Neural progenitor cell (in vitro differentiated cells): Measurements from ENCODE around the gene PCNX3. TPM values are rescaled to one million over a fixed set of nuclear protein-coding genes. Genes with fewer than 3 reads are reported as not detected.

ENCODE experiments used
- DNase-seq: peaks from one replicate; pipeline ENCODE4 v3.0.0-alpha.2; 2016; ENCODE audit warnings: low spot score
- H2AFZ ChIP-seq: fragments of 200-600 bp; sonication (generic); replicated peaks from 2 replicates; pipeline ENCODE4 v1.6.1; 2016; ENCODE audit warnings: antibody characterized with exemption
- H3F3A ChIP-seq: fragments of 200-600 bp; sonication (generic); 2 replicates; pipeline ENCODE4 v1.6.1; 2016; ENCODE audit warnings: antibody characterized with exemption, low read depth
- H3K27ac ChIP-seq: fragments of 200-600 bp; sonication (generic); 2 replicates; pipeline ENCODE4 v1.5.1; 2016; ENCODE audit warnings: mild to moderate bottlenecking
- H3K27me3 ChIP-seq: fragments of 200-600 bp; sonication (generic); 2 replicates; pipeline ENCODE4 v1.6.1; 2016; ENCODE audit warnings: mild to moderate bottlenecking, moderate library complexity
- H3K36me3 ChIP-seq: fragments of 200-600 bp; sonication (generic); 2 replicates; pipeline ENCODE4 v1.5.1; 2016
- H3K4me1 ChIP-seq: fragments of 200-600 bp; sonication (generic); 2 replicates; pipeline ENCODE4 v1.6.1; 2016; ENCODE audit warnings: mixed run types
- H3K4me2 ChIP-seq: fragments of 200-600 bp; sonication (generic); 2 replicates; pipeline ENCODE4 v1.6.1; 2016
- H3K4me3 ChIP-seq: fragments of 200-600 bp; sonication (generic); 2 replicates; pipeline ENCODE4 v1.5.1; 2016
- H3K79me2 ChIP-seq: fragments of 200-600 bp; sonication (generic); 2 replicates; pipeline ENCODE4 v1.6.1; 2016; ENCODE audit warnings: low read depth
- H3K9ac ChIP-seq: fragments of 200-600 bp; sonication (generic); 2 replicates; pipeline ENCODE4 v1.6.1; 2016
- H3K9me3 ChIP-seq: fragments of 200-600 bp; sonication (generic); 2 replicates; pipeline ENCODE4 v1.5.1; 2016; ENCODE audit warnings: low read depth
- H4K20me1 ChIP-seq: fragments of 200-600 bp; sonication (generic); 2 replicates; pipeline ENCODE4 v1.6.1; 2016; ENCODE audit warnings: low read depth
- H3K27ac Mint-ChIP-seq: 3 replicates; pipeline ENCODE4 v1.8.0; 2021; ENCODE audit warnings: mixed read lengths
- H3K27me3 Mint-ChIP-seq: 2 replicates; pipeline ENCODE4 v1.8.0; 2022; ENCODE audit warnings: low read depth, mild to moderate bottlenecking, inconsistent platforms, moderate library complexity, mixed read lengths; ENCODE audit not compliant: insufficient read depth
- H3K36me3 Mint-ChIP-seq: 3 replicates; pipeline ENCODE4 v1.8.0; 2021; ENCODE audit warnings: mixed read lengths
- H3K4me1 Mint-ChIP-seq: 3 replicates; pipeline ENCODE4 v1.8.0; 2021; ENCODE audit warnings: mixed read lengths
- H3K4me3 Mint-ChIP-seq: 3 replicates; pipeline ENCODE4 v1.8.0; 2021; ENCODE audit warnings: mild to moderate bottlenecking, moderate library complexity, mixed read lengths
- H3K9me3 Mint-ChIP-seq: 3 replicates; pipeline ENCODE4 v1.8.0; 2020; ENCODE audit warnings: mixed read lengths
- CTCF ChIP-seq: fragments of 200-600 bp; sonication (generic); IDR thresholded peaks from 2 replicates; pipeline ENCODE4 v1.5.1; 2017; ENCODE audit warnings: antibody characterized with exemption, mild to moderate bottlenecking
- EZH2 ChIP-seq: fragments of 200-600 bp; sonication (generic); IDR thresholded peaks from 2 replicates; pipeline ENCODE4 v1.6.1; 2017; ENCODE audit warnings: antibody characterized with exemption, mild to moderate bottlenecking, moderate library complexity
- EZH2phosphoT487 ChIP-seq: fragments of 200-600 bp; sonication (generic); IDR thresholded peaks from 2 replicates; pipeline ENCODE4 v1.6.1; 2017; ENCODE audit warnings: antibody characterized with exemption
- total RNA-seq: library from RNA; depleted of rRNA; stranded (reverse); fragments of >200 nt; gene quantifications from 2 replicates; pipeline ENCODE4 v1.2.3, GENCODE V29; 2015; ENCODE audit warnings: low replicate concordance

PCNX3 gene
- 6.6 and 19.3 TPM in 2 replicates for total RNA-seq

DNA sequence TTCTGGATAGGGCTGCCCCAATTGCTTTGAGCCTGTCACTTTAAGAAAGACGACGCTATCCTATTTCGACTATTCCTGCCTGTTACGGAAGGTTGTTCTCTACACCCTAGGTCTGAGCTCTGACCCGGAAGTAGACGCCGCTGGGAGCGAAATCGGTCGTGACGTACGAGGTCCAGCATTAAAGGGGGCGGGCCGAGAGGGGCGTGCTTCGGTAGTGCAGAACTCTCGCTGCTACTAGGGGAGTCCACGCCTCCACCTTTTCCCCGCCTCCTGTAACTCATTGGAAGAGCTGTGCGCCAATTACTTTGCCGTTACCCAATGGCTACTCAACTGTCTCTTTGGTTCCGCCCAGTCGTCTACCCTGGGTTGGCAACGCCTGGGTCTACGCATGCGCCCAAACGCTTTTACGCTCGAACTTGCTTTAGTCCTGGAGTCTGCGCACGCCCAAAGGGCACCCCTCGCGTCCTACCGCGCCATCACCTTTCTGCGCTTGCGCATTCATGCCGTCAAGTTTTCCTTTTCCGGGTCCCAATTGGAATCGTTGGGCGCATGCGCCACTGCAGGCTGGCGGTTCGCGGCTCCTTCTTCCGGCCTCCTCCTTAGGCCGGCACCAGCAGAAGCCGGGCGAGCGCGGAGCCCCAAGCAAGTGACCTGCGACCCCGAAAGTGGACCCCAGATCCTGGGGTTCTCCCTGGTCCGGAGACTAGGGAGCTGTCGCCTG lies at the start of gene PCNX3:
PCNX3 (plus strand) TSS at position 548 of the 721 bp plus-strand sequence. CDS start 536 bp downstream, outside the sequence.
- H3K9me3 Mint-ChIP-seq: no peaks in the 10 kb centered on the region
- H3K4me1 ChIP-seq: peaks cover 19% of the 10 kb centered on the region
- H3K36me3 Mint-ChIP-seq: peaks cover 5% of the 10 kb centered on the region
- no peaks in the 10 kb centered on the region for H3K36me3 ChIP-seq
- peak; percentile 100 for DNase-seq
- H3K9ac ChIP-seq: peak within 1 kb of the TSS; percentile 61
- no peak within 1 kb of the TSS for H2AFZ ChIP-seq
- H3K27me3 ChIP-seq: no peaks in the 10 kb centered on the region
- H3K4me2 ChIP-seq: peak within 1 kb of the TSS; percentile 96
- peaks cover 4% of the 10 kb centered on the region for H3K27me3 Mint-ChIP-seq
- no peak for TF ChIP-seq CTCF
- TF ChIP-seq EZH2: no peak
- no peak for TF ChIP-seq EZH2phosphoT487
- peaks cover 27% of the 10 kb centered on the region for H3K4me1 Mint-ChIP-seq
- peak within 1 kb of the TSS; percentile 87 for H3K27ac Mint-ChIP-seq
- peaks cover 29% of the 10 kb centered on the region for H4K20me1 ChIP-seq
- H3K27ac ChIP-seq: peak within 1 kb of the TSS; percentile 35
- H3K9me3 ChIP-seq: no peaks in the 10 kb centered on the region
- peaks cover 19% of the 10 kb centered on the region for H3F3A ChIP-seq
- peak within 1 kb of the TSS; percentile 80 for H3K4me3 ChIP-seq
- peaks cover 46% of the 10 kb centered on the region for H3K79me2 ChIP-seq
- peak within 1 kb of the TSS; percentile 93 for H3K4me3 Mint-ChIP-seq

GRCh38 chr11:65569164-65569972 lies 46.2 kb upstream of the PCNX3 start:
- peaks cover 40% of the 10 kb centered on the region for H3K79me2 ChIP-seq
- peak overlapping the region; percentile 97 for H3K4me2 ChIP-seq
- Mint-ChIP-seq H3K4me3 (peak overlapping the region; percentile 90), H3K9me3 (no peaks in the 10 kb centered on the region), H3K4me1 (peaks cover 45% of the 10 kb centered on the region), H3K36me3 (peaks cover 5% of the 10 kb centered on the region), H3K27ac (peak overlapping the region; percentile 44), H3K27me3 (peaks cover 11% of the 10 kb centered on the region)
- TF ChIP-seq CTCF: no peak
- no peak for TF ChIP-seq EZH2phosphoT487
- TF ChIP-seq EZH2: no peak
- peak overlapping the region; percentile 71 for H3K9ac ChIP-seq
- H3K4me1 ChIP-seq: peaks cover 22% of the 10 kb centered on the region
- H3K27ac ChIP-seq: peak overlapping the region; percentile 76
- H2AFZ ChIP-seq: peak overlapping the region; percentile 69
- peaks cover 50% of the 10 kb centered on the region for H3F3A ChIP-seq
- H4K20me1 ChIP-seq: peaks cover 32% of the 10 kb centered on the region
- no peaks in the 10 kb centered on the region for H3K36me3 ChIP-seq
- H3K4me3 ChIP-seq: peak overlapping the region; percentile 93
- DNase-seq: no peak
- H3K27me3 ChIP-seq: peaks cover 6% of the 10 kb centered on the region
- H3K9me3 ChIP-seq: no peaks in the 10 kb centered on the region

DNA sequence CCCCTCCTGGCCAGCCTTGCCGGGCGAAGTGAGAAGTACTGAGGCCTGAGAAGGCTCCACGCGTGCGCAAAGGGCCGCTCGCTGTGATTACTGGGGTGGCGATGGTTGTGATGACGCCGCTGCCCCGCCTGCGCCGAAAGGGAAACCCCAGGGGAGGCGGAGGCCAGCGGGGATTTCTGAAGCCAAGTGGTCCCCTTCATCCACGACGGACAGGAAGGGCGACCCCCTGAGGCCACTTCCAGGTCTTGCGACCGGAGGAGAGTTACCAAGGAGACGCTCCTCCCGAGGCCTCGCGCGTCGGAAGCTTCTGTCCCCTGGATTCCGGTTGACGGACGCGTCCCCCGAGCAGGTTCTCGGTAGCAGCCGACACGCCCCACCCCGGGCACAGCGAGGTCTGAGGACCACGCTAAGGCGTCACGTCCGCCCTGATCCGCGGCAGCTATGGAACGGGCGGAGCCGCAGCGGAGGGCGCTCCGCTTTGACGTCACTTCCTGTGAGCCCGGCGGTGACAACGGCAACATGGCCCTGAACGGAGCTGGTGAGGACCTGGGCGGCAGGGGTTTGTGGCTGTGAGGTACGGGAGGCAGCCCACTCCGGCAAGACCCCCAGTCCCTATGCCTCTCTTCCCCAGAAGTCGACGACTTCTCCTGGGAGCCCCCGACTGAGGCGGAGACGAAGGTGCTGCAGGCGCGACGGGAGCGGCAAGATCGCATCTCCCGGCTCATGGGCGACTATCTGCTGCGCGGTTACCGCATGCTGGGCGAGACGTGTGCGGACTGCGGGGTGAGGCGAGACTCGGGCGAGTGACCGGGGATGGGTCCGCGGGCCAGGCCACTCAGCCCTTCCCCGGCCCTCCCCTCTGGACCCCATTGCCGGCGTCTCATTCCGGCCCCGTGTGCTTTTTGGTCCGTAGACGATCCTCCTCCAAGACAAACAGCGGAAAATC lies 45.3 kb upstream of the PCNX3 start, which contains the start of gene ZNRD2:
ZNRD2 (plus strand) TSS at position 505 of the 946 bp plus-strand sequence; CDS start at position 520, 15 bp downstream.
- peaks cover 41% of the 10 kb centered on the region for H4K20me1 ChIP-seq
- H3K4me3 ChIP-seq: peak within 1 kb of the TSS; percentile 93
- H3K27ac ChIP-seq: peak within 1 kb of the TSS; percentile 76
- peak within 1 kb of the TSS; percentile 69 for H2AFZ ChIP-seq
- Mint-ChIP-seq H3K27me3 (peaks cover 15% of the 10 kb centered on the region), H3K27ac (peak within 1 kb of the TSS; percentile 44), H3K9me3 (no peaks in the 10 kb centered on the region), H3K4me1 (peaks cover 52% of the 10 kb centered on the region), H3K36me3 (peaks cover 11% of the 10 kb centered on the region), H3K4me3 (peak within 1 kb of the TSS; percentile 90)
- H3K4me2 ChIP-seq: peak within 1 kb of the TSS; percentile 97
- no peaks in the 10 kb centered on the region for H3K9me3 ChIP-seq
- peak within 1 kb of the TSS; percentile 71 for H3K9ac ChIP-seq
- no peak for TF ChIP-seq EZH2phosphoT487
- TF ChIP-seq EZH2: no peak
- peak; percentile 74 for TF ChIP-seq CTCF
- H3K79me2 ChIP-seq: peaks cover 40% of the 10 kb centered on the region
- H3K4me1 ChIP-seq: peaks cover 23% of the 10 kb centered on the region
- peaks cover 15% of the 10 kb centered on the region for H3K27me3 ChIP-seq
- H3F3A ChIP-seq: peaks cover 59% of the 10 kb centered on the region
- DNase-seq: peak; percentile 99
- H3K36me3 ChIP-seq: no peaks in the 10 kb centered on the region
